Measurements from ENCODE around the gene DCDC2C. TPM values are rescaled to one million over a fixed set of nuclear protein-coding genes. Genes with fewer than 3 reads are reported as not detected.

Gene DCDC2C
- polyA plus RNA-seq, 1 of the 3 experiments (the other 2 are of a cell fraction) = not detected

GRCh38 chr2:3669656-3670055 is 33.7 kb upstream of the DCDC2C start:
- Histone ChIP-seq H3K27me3 (ENCODE audit: insufficient read depth) (no peaks in the 10 kb centered on the region), H3K4me3 (ENCODE audit: low read depth in 2 of 2, low read length in 1 of 2) (no peak overlapping the region), H3K4me2 (no peak overlapping the region), H3F3A (replicated peaks; ENCODE audit: insufficient read depth) (no peaks in the 10 kb centered on the region), H2AFZ (ENCODE audit: low read depth) (no peak overlapping the region), H3K36me3 (replicated peaks in 1 of 2; ENCODE audit: control insufficient read depth in 1 of 2, insufficient read depth in 2 of 2, low read length in 1 of 2) (no peaks in the 10 kb centered on the region), H4K20me1 (ENCODE audit: insufficient read depth) (no peaks in the 10 kb centered on the region), H3K9me3 (no peaks in the 10 kb centered on the region), H3K9ac (no peak overlapping the region), H3K27ac (ENCODE audit: low read depth in 2 of 2, low read length in 1 of 2) (no peak overlapping the region), H3K9me2 (no peaks in the 10 kb centered on the region), H3K4me1 (ENCODE audit: control insufficient read depth in 1 of 2, insufficient read depth in 2 of 2, low read depth in 1 of 2, low read length in 1 of 2) (peaks cover 0 to 11% of the 10 kb centered on the region in 2 experiments; a peak in 1 of 4 replicates), H3K79me2 (ENCODE audit: insufficient read depth) (no peaks in the 10 kb centered on the region)
- 56% methylated on average over 8 of the region's 8 CpGs for WGBS (ENCODE audit: low lambda C conversion rate)
- ChIA-PET POLR2A (no interaction called here), CTCF (no interaction called here)
- DNase-seq = no peak
- TF ChIP-seq MEF2A (IDR thresholded peaks at IDR 0.05; ENCODE audit: borderline replicate concordance, low read depth) (no peak), MXI1 (IDR thresholded peaks at IDR 0.05; ENCODE audit: low read depth, low read length) (no peak), JUND (IDR thresholded peaks at IDR 0.05) (no peak), RAD21 (IDR thresholded peaks at IDR 0.05; ENCODE audit: low read length) (no peak), GATA2 (CRISPR knock-in tag; IDR thresholded peaks at IDR 0.05) (no peak), TAF1 (IDR thresholded peaks at IDR 0.05; ENCODE audit: borderline replicate concordance, low read depth, low read length) (no peak), EP300 (IDR thresholded peaks at IDR 0.05; ENCODE audit: borderline replicate concordance in 1 of 2, low read depth in 1 of 2, low read length in 1 of 2) (no peak), IRF3 (IDR thresholded peaks at IDR 0.05; ENCODE audit: low read depth, low read length) (no peak), FOSL2 (IDR thresholded peaks at IDR 0.05; ENCODE audit: borderline replicate concordance, low read depth) (no peak), FOXM1 (IDR thresholded peaks at IDR 0.05; ENCODE audit: low read depth) (no peak), RXRA (IDR thresholded peaks at IDR 0.05; ENCODE audit: borderline replicate concordance, low read depth) (no peak), MAX (IDR thresholded peaks at IDR 0.05; ENCODE audit: low read depth) (no peak), TCF12 (IDR thresholded peaks at IDR 0.05) (no peak), REST (IDR thresholded peaks at IDR 0.05; ENCODE audit: low read depth, low read length) (no peak), SMC3 (IDR thresholded peaks at IDR 0.05; ENCODE audit: low read depth, low read length) (no peak), NFIC (IDR thresholded peaks at IDR 0.05; ENCODE audit: borderline replicate concordance) (no peak)
